H1 (cell line): Measurements from ENCODE around the gene SSX2IP. TPM values are rescaled to one million over a fixed set of nuclear protein-coding genes. Genes with fewer than 3 reads are reported as not detected.

Source experiments
- CTCF ChIA-PET: fragments of 300-600 bp; sonication (Branson Sonifier 250); formaldehyde crosslinking; loops from one replicate; lab custom pipeline; 2021; ENCODE audit not compliant: partially characterized antibody; lab: Charles Lee
- POLR2A ChIA-PET: fragments of 300-600 bp; sonication (Branson Sonifier 250); formaldehyde crosslinking; loops from one replicate; lab custom pipeline; 2021; ENCODE audit warnings: inconsistent platforms; ENCODE audit not compliant: partially characterized antibody; lab: Charles Lee
- DNase-seq, 2 experiments: peaks; one replicate each; pipeline versions ENCODE4 v3.0.0 to v3.0.0-alpha.2; 2010 to 2022; ENCODE audit warnings: low spot score in 2 of 2, low read depth in 1 of 2, mixed read lengths in 1 of 2
- FAIRE-seq: peaks from 2 replicates; lab custom pipeline; 2011; peaks lifted over from hg19 to GRCh38; lab: Jason Lieb, UNC
- H2AFZ ChIP-seq: 2 replicates; pipeline ENCODE4 v1.8.1; 2012; ENCODE audit warnings: low read length, inconsistent platforms
- H2AK5ac ChIP-seq: 2 replicates; pipeline ENCODE4 v1.6.1; 2013; ENCODE audit warnings: low read depth, low read length
- H2BK120ac ChIP-seq: replicated peaks from 2 replicates; pipeline ENCODE3; 2013; ENCODE audit warnings: low read depth, low read length, inconsistent platforms
- H2BK12ac ChIP-seq: 2 replicates; pipeline ENCODE4 v1.6.1; 2013; ENCODE audit warnings: low read depth, low read length
- H2BK15ac ChIP-seq: 2 replicates; pipeline ENCODE4 v1.6.1; 2013; ENCODE audit warnings: low read length
- H2BK20ac ChIP-seq: 2 replicates; pipeline ENCODE4 v1.6.1; 2013; ENCODE audit warnings: low read length
- H2BK5ac ChIP-seq: 2 replicates; pipeline ENCODE4 v1.6.1; 2013; ENCODE audit warnings: low read depth, low read length
- H3K14ac ChIP-seq: 2 replicates; pipeline ENCODE4 v1.6.1; 2013; ENCODE audit warnings: inconsistent platforms; ENCODE audit not compliant: insufficient read length
- H3K18ac ChIP-seq: 2 replicates; pipeline ENCODE4 v1.6.1; 2013; ENCODE audit warnings: low read length; ENCODE audit errors: extremely low read depth
- H3K23ac ChIP-seq: 2 replicates; pipeline ENCODE4 v1.6.1; 2013; ENCODE audit warnings: inconsistent platforms; ENCODE audit not compliant: insufficient read length
- H3K23me2 ChIP-seq: 2 replicates; pipeline ENCODE4 v1.6.1; 2013; ENCODE audit warnings: low read depth, low read length
- H3K27ac ChIP-seq: 2 replicates; pipeline ENCODE4 v1.6.1; 2011; ENCODE audit warnings: low read depth, low read length, inconsistent platforms
- H3K27me3 ChIP-seq, 4 experiments: replicated peaks in 1 of 4; 1 replicate in 1 of 4; 2 replicates in 3 of 4; pipeline versions ENCODE4 v1.6.1 to v1.8.1; 2011 to 2013; ENCODE audit warnings: low read length in 3 of 4, mild to moderate bottlenecking in 3 of 4, inconsistent platforms in 2 of 4, mixed read lengths in 2 of 4, moderate library complexity in 1 of 4; ENCODE audit not compliant: control insufficient read depth in 3 of 4, insufficient read depth in 3 of 4; ENCODE audit errors: extremely low read depth in 1 of 4
- H3K36me3 ChIP-seq, 4 experiments: 2 replicates each; pipeline versions ENCODE4 v1.6.1 to v1.8.1; 2011 to 2013; ENCODE audit warnings: mild to moderate bottlenecking in 4 of 4, low read length in 3 of 4, moderate library complexity in 2 of 4, control low read depth in 1 of 4, inconsistent platforms in 1 of 4; ENCODE audit not compliant: insufficient read depth in 4 of 4, control insufficient read depth in 2 of 4
- H3K4ac ChIP-seq: replicated peaks from 2 replicates; pipeline ENCODE3; 2013; ENCODE audit warnings: low read length, low read depth, mixed read lengths, inconsistent platforms; ENCODE audit not compliant: insufficient read length
- H3K4me1 ChIP-seq, 4 experiments: replicated peaks in 1 of 4; 1 replicate in 1 of 4; 2 replicates in 3 of 4; pipeline versions ENCODE4 v1.6.1 to v1.8.1; 2011 to 2013; ENCODE audit warnings: low read length in 3 of 4, inconsistent platforms in 2 of 4, mixed read lengths in 1 of 4; ENCODE audit not compliant: insufficient read depth in 4 of 4, control insufficient read depth in 3 of 4
- H3K4me2 ChIP-seq, 2 experiments: 2 replicates each; pipeline versions ENCODE4 v1.6.1 to v1.8.1; 2011 to 2013; ENCODE audit warnings: low read depth in 2 of 2, low read length in 2 of 2, control low read depth in 1 of 2, inconsistent platforms in 1 of 2, mild to moderate bottlenecking in 1 of 2; ENCODE audit not compliant: insufficient read depth in 1 of 2
- H3K4me3 ChIP-seq, 4 experiments: fragments of 200-600, 300-600 bp in 1 of 4; sonication (generic), shearing (Covaris generic), sonication (Bioruptor Twin) in 1 of 4; 2 replicates each; pipeline versions ENCODE4 v1.5.1 to v1.8.1; 2011 to 2016; ENCODE audit warnings: low read length in 4 of 4, low read depth in 3 of 4, control low read depth in 2 of 4, inconsistent platforms in 2 of 4, mild to moderate bottlenecking in 2 of 4, mixed read lengths in 1 of 4, moderate library complexity in 1 of 4; ENCODE audit not compliant: insufficient read depth in 2 of 4; ENCODE audit errors: extremely low read depth in 1 of 4
- H3K56ac ChIP-seq: replicated peaks from 2 replicates; pipeline ENCODE3; 2013; ENCODE audit warnings: low read depth, mild to moderate bottlenecking, mixed read lengths, low read length, inconsistent platforms; ENCODE audit not compliant: insufficient read length
- H3K79me1 ChIP-seq: 2 replicates; pipeline ENCODE4 v1.6.1; 2013; ENCODE audit warnings: low read depth, low read length, control low read depth
- H3K79me2 ChIP-seq, 2 experiments: 2 replicates each; pipeline versions ENCODE4 v1.6.1 to v1.8.1; 2012 to 2013; ENCODE audit warnings: low read length in 2 of 2, mild to moderate bottlenecking in 2 of 2, inconsistent platforms in 1 of 2; ENCODE audit not compliant: insufficient read depth in 2 of 2, control insufficient read depth in 1 of 2
- H3K9ac ChIP-seq, 4 experiments: replicated peaks in 1 of 4; 1 replicate in 1 of 4; 2 replicates in 3 of 4; pipeline versions ENCODE4 v1.6.1 to v1.8.1; 2011 to 2013; ENCODE audit warnings: low read depth in 3 of 4, low read length in 3 of 4, control low read depth in 2 of 4, mild to moderate bottlenecking in 2 of 4, moderate library complexity in 2 of 4, inconsistent platforms in 1 of 4; ENCODE audit errors: extremely low read depth in 1 of 4
- H3K9me3 ChIP-seq, 2 experiments: 2 replicates each; pipeline versions ENCODE4 v1.6.1 to v1.8.1; 2012 to 2013; ENCODE audit warnings: mild to moderate bottlenecking in 2 of 2, moderate library complexity in 2 of 2, control low read depth in 1 of 2, inconsistent platforms in 1 of 2, low read depth in 1 of 2, low read length in 1 of 2, mixed read lengths in 1 of 2; ENCODE audit not compliant: insufficient read depth in 2 of 2
- H4K20me1 ChIP-seq, 2 experiments: replicated peaks in 1 of 2; 2 replicates each; pipeline versions ENCODE3 to v1.8.1; 2011 to 2013; ENCODE audit warnings: inconsistent platforms in 2 of 2, low read length in 2 of 2, mild to moderate bottlenecking in 1 of 2; ENCODE audit not compliant: insufficient read depth in 2 of 2, control insufficient read depth in 1 of 2
- H4K5ac ChIP-seq: 2 replicates; pipeline ENCODE4 v1.6.1; 2013; ENCODE audit warnings: low read length, low read depth, mixed read lengths, inconsistent platforms; ENCODE audit not compliant: insufficient read length
- H4K8ac ChIP-seq: 2 replicates; pipeline ENCODE4 v1.8.0; 2013; ENCODE audit warnings: mild to moderate bottlenecking, moderate library complexity, low read length, inconsistent platforms; ENCODE audit not compliant: insufficient read depth; ENCODE audit errors: extremely low read depth
- H4K91ac ChIP-seq: replicated peaks from 2 replicates; pipeline ENCODE3; 2013; ENCODE audit warnings: low read length, mixed read lengths, inconsistent platforms; ENCODE audit not compliant: insufficient read length
- BACH1 ChIP-seq: IDR thresholded peaks from 2 replicates; pipeline ENCODE4 v1.6.1; 2012; ENCODE audit warnings: low read length, improper control_type of control experiment
- CBX5 ChIP-seq: fragments of 300-800, 300-1000 bp; sonication (generic); IDR thresholded peaks from 2 replicates; pipeline ENCODE4 v1.7.1; 2016; ENCODE audit warnings: antibody characterized with exemption, low read length, low read depth
- EGR1 ChIP-seq: IDR thresholded peaks from 2 replicates; pipeline ENCODE4 v1.6.1; 2011; ENCODE audit warnings: low read depth, low read length, borderline replicate concordance
- HDAC2 ChIP-seq, 2 experiments: fragments of 300-600 bp in 1 of 2; sonication (generic) in 1 of 2; IDR thresholded peaks; 2 replicates each; pipeline ENCODE4 v1.6.1; 2011 to 2012; ENCODE audit warnings: low read depth in 2 of 2, low read length in 2 of 2, mild to moderate bottlenecking in 2 of 2, moderate library complexity in 2 of 2, borderline replicate concordance in 1 of 2, inconsistent platforms in 1 of 2
- JUN ChIP-seq: IDR thresholded peaks from 2 replicates; pipeline ENCODE4 v1.6.1; 2011; ENCODE audit warnings: low read depth, mild to moderate bottlenecking, improper control_type of control experiment, low read length
- JUND ChIP-seq: IDR thresholded peaks from 2 replicates; pipeline ENCODE4 v1.6.1; 2011; ENCODE audit warnings: mild to moderate bottlenecking, improper control_type of control experiment, low read length
- KDM1A ChIP-seq: fragments of 200-600, 300-600 bp; sonication (generic); IDR thresholded peaks from 2 replicates; pipeline ENCODE4 v1.7.1; 2016; ENCODE audit warnings: mild to moderate bottlenecking, low read length, borderline replicate concordance
- NANOG ChIP-seq: IDR thresholded peaks from 2 replicates; pipeline ENCODE4 v1.6.1; 2011; ENCODE audit warnings: low read length, low read depth, mild to moderate bottlenecking, inconsistent platforms; ENCODE audit not compliant: insufficient read depth, poor library complexity, severe bottlenecking
- PHF8 ChIP-seq: fragments of 200-600 bp; sonication (generic); conservative IDR thresholded peaks from 2 replicates; pipeline ENCODE4 v1.7.1; 2012; ENCODE audit warnings: low read depth, mild to moderate bottlenecking, inconsistent platforms, low read length, moderate library complexity
- RFX5 ChIP-seq: IDR thresholded peaks from 2 replicates; pipeline ENCODE4 v1.6.1; 2011; ENCODE audit warnings: low read depth, low read length, improper control_type of control experiment, borderline replicate concordance
- SUZ12 ChIP-seq: fragments of 200-600 bp; sonication (generic); IDR thresholded peaks from 2 replicates; pipeline ENCODE4 v1.6.1; 2012; ENCODE audit warnings: mild to moderate bottlenecking, inconsistent platforms, low read length, moderate library complexity, mixed read lengths
- TAF7 ChIP-seq: optimal IDR thresholded peaks from 2 replicates; pipeline ENCODE3; 2011; ENCODE audit warnings: low read depth, mild to moderate bottlenecking, inconsistent platforms, low read length, moderate library complexity, borderline replicate concordance
- TBP ChIP-seq: IDR thresholded peaks from 2 replicates; pipeline ENCODE4 v1.6.1; 2011; ENCODE audit warnings: low read depth, low read length, improper control_type of control experiment
- TCF12 ChIP-seq: IDR thresholded peaks from 2 replicates; pipeline ENCODE4 v1.6.1; 2011; ENCODE audit warnings: low read depth, mild to moderate bottlenecking, low read length
- ZNF274 ChIP-seq: IDR thresholded peaks from 2 replicates; pipeline ENCODE4 v1.7.0; 2012; ENCODE audit warnings: low read length, borderline replicate concordance; ENCODE audit errors: extremely low read depth
- WGBS, 2 experiments: shearing (Covaris generic) in 1 of 2; methylation state at CpG; one replicate each; pipeline versions ENCODE4 v1.1.6 to v1.1.7; 2013 to 2015; ENCODE audit warnings: low lambda C conversion rate in 2 of 2, mixed read lengths in 2 of 2, inconsistent platforms in 1 of 2, low coverage in 1 of 2, missing lambda C conversion rate in 1 of 2; ENCODE audit not compliant: insufficient replicate concordance in 2 of 2, insufficient coverage in 1 of 2, insufficient read length in 1 of 2; ENCODE audit errors: extremely low coverage in 1 of 2, missing lambda C conversion rate in 1 of 2; 5-methylcytosine and 5-hydroxymethylcytosine counted together
- polyA plus RNA-seq, 7 experiments: library from polyadenylated mRNA; depleted of rRNA in 3 of 7; stranded (reverse) in 5 of 7; unstranded in 2 of 7; fragments of >200 nt in 5 of 7; fragments of 200-250 nt in 2 of 7; gene quantifications; 1 replicate in 5 of 7; 2 replicates in 1 of 7; 4 replicates in 1 of 7; pipeline versions ENCODE4 v1.2.1 to v1.2.3, GENCODE V29; 2011 to 2013; ENCODE audit warnings: missing spikeins in 2 of 7, mixed read lengths in 2 of 7
- total RNA-seq: library from RNA; stranded (reverse); fragmentation: NEBNext Ultra II Directional; extraction: Animal tissue kit (Norgen Biotek cat#: 25700); gene quantifications from 2 replicates; pipeline ENCODE4 v1.2.1, GENCODE V29; 2021

The SSX2IP gene
- total and polyA plus RNA-seq, 2 of the 8 experiments (the other 6 are each of a cell fraction or from before 2014, with no cell fraction given), result 4.0 to 31.3 TPM

GRCh38 chr1:84613887-84614286 lies 76.4 kb downstream of the SSX2IP start:
- no peak overlapping the region for H3K18ac ChIP-seq
- H4K5ac ChIP-seq, result no peak overlapping the region
- WGBS, 2 experiments, result 96% methylated on average over 2 of the region's 2 CpGs; no CpG with 5 or more reads in 1 of the 2 experiments
- no peak for DNase-seq
- no peak overlapping the region for H2AFZ ChIP-seq
- no peak overlapping the region for H3K4me2 ChIP-seq
- H4K8ac ChIP-seq, result no peak overlapping the region
- H3K14ac ChIP-seq, result no peak overlapping the region
- H2BK120ac ChIP-seq, result no peak overlapping the region
- H2BK15ac ChIP-seq, result no peak overlapping the region
- no peaks in the 10 kb centered on the region for H3K79me2 ChIP-seq
- H3K56ac ChIP-seq, result no peak overlapping the region
- no peaks in the 10 kb centered on the region for H3K27me3 ChIP-seq
- no peak overlapping the region for H2AK5ac ChIP-seq
- no peak overlapping the region for H4K91ac ChIP-seq
- no peak for FAIRE-seq
- H2BK12ac ChIP-seq, result no peak overlapping the region
- H4K20me1 ChIP-seq, result no peaks in the 10 kb centered on the region
- H3K23me2 ChIP-seq, result no peaks in the 10 kb centered on the region
- H3K4ac ChIP-seq, result no peak overlapping the region
- ChIA-PET POLR2A (no interaction called here), CTCF (interaction anchor here (1.0 to 2.0 kb wide), 3 partner anchors 10 to 158 kb away, joined by 3 to 8 read pairs (median 6); no protein-coding TSS in a partner anchor)
- H2BK20ac ChIP-seq, result no peak overlapping the region
- H3K4me1 ChIP-seq, result no peaks in the 10 kb centered on the region; a peak in 1 of 7 replicates
- peaks cover 0 to 5% (median 0%) of the 10 kb centered on the region in 4 experiments; a peak in 1 of 8 replicates for H3K36me3 ChIP-seq
- H3K9ac ChIP-seq, result no peak overlapping the region
- H2BK5ac ChIP-seq, result no peak overlapping the region
- H3K4me3 ChIP-seq, result no peak overlapping the region
- no peak overlapping the region for H3K27ac ChIP-seq
- H3K9me3 ChIP-seq, result peaks cover 13 to 17% of the 10 kb centered on the region in 2 experiments
- no peaks in the 10 kb centered on the region for H3K79me1 ChIP-seq
- H3K23ac ChIP-seq, result no peak overlapping the region
- TF ChIP-seq JUND (no peak), RFX5 (no peak), KDM1A (no peak), NANOG (no peak), PHF8 (no peak), HDAC2 (IDR thresholded peaks at IDR 0.05; ENCODE audit: borderline replicate concordance in 1 of 2, low read depth in 2 of 2, low read length in 2 of 2) (no peak), SUZ12 (no peak), BACH1 (no peak), EGR1 (no peak), TCF12 (no peak), CBX5 (no peak), JUN (no peak), TAF7 (no peak), TBP (no peak), ZNF274 (no peak)
